Measurements from ENCODE around the gene TMEM154. TPM values are rescaled to one million over a fixed set of nuclear protein-coding genes. Genes with fewer than 3 reads are reported as not detected.

The TMEM154 gene
- total and polyA plus RNA-seq, 10 of the 15 experiments (the other 5 are each of a cell fraction or from before 2014, with no cell fraction given) = 5.1 to 41.4 (median 18.2) TPM

DNA sequence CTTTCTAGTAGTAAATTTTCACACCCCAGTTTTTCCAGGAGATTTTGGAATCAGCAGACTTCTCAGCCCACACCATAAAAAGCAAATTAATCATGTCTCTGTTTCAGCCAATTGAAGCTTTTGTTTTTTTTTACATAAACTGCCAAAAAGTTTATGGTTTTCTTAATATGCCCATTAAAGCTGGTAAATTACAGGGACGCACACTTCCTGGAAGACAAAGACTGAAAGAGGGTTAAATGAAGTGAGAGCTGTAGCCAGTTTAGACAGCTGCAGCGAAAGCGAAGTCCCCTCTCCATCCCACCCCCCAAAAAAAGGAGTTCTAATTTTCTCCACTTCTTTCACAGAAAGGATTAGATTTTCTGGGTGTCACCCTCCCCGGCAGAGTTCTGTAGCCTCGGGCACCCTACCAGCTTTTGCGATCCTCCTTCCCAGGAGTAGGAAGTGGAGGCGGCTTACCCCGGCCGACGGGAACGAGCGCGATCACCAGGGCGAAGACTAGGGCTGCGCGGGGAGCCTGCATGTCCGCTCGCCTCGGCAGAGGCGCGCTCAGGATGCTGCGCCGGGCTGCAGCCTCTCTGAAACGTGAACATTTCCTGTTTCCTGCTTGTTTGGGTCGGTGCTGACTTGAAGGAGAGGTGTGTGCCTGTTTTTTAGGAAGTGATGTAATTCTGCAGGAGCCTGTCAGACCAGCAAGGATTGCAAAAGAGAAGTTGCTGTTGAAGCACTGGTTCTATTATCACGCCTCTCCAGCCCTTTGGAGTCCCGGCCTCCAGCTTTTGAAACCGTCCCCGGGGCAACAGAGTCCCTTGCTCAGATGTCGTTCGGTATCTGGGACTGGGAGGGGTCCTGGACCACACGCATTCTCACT lies at the start of gene TMEM154 (continued):
- TF ChIP-seq NFXL1 (IDR thresholded peaks at IDR 0.05; ENCODE audit: borderline replicate concordance) (no peak), SMAD1 (IDR thresholded peaks at IDR 0.05; ENCODE audit: low read depth, partially characterized antibody) (no peak), ZNF622 (IDR thresholded peaks at IDR 0.05) (no peak), NR2C1 (IDR thresholded peaks at IDR 0.05) (no peak), TAF1 (IDR thresholded peaks at IDR 0.05; ENCODE audit: borderline replicate concordance, low read depth, low read length) (peak; percentile 78; the same call in 1 of the 2 replicates), POU2F2 (IDR thresholded peaks at IDR 0.05; ENCODE audit: borderline replicate concordance, low read depth, low read length) (peak; percentile 77; the same call in 2 of the 3 replicates), MXI1 (IDR thresholded peaks at IDR 0.05; ENCODE audit: low read depth, low read length) (peak; percentile 17; the same call in 1 of the 2 replicates), NRF1 (conservative IDR thresholded peaks at IDR 0.05; ENCODE audit: low read depth, low read length) (peak; percentile 36), RUNX3 (IDR thresholded peaks at IDR 0.05; ENCODE audit: low read length) (no peak), NBN (IDR thresholded peaks at IDR 0.05) (peak; percentile 70; the same call in 1 of the 2 replicates), NFIC (IDR thresholded peaks at IDR 0.05; ENCODE audit: low read depth, low read length) (no peak), TCF3 (IDR thresholded peaks at IDR 0.05; ENCODE audit: borderline replicate concordance, insufficient read depth, low read depth, low read length) (no peak), GABPA (IDR thresholded peaks at IDR 0.05; ENCODE audit: low read depth) (peak; percentile 71), SMAD5 (IDR thresholded peaks at IDR 0.05; ENCODE audit: low read depth) (peak; percentile 65; the same call in 1 of the 2 replicates), ZBED1 (IDR thresholded peaks at IDR 0.05; ENCODE audit: borderline replicate concordance) (peak; percentile 54; the same call in 1 of the 2 replicates), FOS (IDR thresholded peaks at IDR 0.05; ENCODE audit: borderline replicate concordance, extremely low read depth, insufficient read length) (no peak)
- TF ChIP-seq, protein P1, sequence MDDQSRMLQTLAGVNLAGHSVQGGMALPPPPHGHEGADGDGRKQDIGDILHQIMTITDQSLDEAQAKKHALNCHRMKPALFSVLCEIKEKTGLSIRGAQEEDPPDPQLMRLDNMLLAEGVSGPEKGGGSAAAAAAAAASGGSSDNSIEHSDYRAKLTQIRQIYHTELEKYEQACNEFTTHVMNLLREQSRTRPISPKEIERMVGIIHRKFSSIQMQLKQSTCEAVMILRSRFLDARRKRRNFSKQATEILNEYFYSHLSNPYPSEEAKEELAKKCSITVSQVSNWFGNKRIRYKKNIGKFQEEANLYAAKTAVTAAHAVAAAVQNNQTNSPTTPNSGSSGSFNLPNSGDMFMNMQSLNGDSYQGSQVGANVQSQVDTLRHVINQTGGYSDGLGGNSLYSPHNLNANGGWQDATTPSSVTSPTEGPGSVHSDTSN (IDR thresholded peaks at IDR 0.05; ENCODE audit: insufficient replicate concordance, low read depth, low read length) = no peak
- TF ChIP-seq, protein P2, sequence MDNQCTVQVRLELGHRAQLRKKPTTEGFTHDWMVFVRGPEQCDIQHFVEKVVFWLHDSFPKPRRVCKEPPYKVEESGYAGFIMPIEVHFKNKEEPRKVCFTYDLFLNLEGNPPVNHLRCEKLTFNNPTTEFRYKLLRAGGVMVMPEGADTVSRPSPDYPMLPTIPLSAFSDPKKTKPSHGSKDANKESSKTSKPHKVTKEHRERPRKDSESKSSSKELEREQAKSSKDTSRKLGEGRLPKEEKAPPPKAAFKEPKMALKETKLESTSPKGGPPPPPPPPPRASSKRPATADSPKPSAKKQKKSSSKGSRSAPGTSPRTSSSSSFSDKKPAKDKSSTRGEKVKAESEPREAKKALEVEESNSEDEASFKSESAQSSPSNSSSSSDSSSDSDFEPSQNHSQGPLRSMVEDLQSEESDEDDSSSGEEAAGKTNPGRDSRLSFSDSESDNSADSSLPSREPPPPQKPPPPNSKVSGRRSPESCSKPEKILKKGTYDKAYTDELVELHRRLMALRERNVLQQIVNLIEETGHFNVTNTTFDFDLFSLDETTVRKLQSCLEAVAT (IDR thresholded peaks at IDR 0.05) = no peak
- TF ChIP-seq, protein P3, sequence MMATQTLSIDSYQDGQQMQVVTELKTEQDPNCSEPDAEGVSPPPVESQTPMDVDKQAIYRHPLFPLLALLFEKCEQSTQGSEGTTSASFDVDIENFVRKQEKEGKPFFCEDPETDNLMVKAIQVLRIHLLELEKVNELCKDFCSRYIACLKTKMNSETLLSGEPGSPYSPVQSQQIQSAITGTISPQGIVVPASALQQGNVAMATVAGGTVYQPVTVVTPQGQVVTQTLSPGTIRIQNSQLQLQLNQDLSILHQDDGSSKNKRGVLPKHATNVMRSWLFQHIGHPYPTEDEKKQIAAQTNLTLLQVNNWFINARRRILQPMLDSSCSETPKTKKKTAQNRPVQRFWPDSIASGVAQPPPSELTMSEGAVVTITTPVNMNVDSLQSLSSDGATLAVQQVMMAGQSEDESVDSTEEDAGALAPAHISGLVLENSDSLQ (IDR thresholded peaks at IDR 0.05) = peak; percentile 22; the same call in 1 of the 2 replicates
- TF ChIP-seq, protein P4, sequence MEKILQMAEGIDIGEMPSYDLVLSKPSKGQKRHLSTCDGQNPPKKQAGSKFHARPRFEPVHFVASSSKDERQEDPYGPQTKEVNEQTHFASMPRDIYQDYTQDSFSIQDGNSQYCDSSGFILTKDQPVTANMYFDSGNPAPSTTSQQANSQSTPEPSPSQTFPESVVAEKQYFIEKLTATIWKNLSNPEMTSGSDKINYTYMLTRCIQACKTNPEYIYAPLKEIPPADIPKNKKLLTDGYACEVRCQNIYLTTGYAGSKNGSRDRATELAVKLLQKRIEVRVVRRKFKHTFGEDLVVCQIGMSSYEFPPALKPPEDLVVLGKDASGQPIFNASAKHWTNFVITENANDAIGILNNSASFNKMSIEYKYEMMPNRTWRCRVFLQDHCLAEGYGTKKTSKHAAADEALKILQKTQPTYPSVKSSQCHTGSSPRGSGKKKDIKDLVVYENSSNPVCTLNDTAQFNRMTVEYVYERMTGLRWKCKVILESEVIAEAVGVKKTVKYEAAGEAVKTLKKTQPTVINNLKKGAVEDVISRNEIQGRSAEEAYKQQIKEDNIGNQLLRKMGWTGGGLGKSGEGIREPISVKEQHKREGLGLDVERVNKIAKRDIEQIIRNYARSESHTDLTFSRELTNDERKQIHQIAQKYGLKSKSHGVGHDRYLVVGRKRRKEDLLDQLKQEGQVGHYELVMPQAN (conservative IDR thresholded peaks at IDR 0.05) = no peak
- TF ChIP-seq, protein P5, sequence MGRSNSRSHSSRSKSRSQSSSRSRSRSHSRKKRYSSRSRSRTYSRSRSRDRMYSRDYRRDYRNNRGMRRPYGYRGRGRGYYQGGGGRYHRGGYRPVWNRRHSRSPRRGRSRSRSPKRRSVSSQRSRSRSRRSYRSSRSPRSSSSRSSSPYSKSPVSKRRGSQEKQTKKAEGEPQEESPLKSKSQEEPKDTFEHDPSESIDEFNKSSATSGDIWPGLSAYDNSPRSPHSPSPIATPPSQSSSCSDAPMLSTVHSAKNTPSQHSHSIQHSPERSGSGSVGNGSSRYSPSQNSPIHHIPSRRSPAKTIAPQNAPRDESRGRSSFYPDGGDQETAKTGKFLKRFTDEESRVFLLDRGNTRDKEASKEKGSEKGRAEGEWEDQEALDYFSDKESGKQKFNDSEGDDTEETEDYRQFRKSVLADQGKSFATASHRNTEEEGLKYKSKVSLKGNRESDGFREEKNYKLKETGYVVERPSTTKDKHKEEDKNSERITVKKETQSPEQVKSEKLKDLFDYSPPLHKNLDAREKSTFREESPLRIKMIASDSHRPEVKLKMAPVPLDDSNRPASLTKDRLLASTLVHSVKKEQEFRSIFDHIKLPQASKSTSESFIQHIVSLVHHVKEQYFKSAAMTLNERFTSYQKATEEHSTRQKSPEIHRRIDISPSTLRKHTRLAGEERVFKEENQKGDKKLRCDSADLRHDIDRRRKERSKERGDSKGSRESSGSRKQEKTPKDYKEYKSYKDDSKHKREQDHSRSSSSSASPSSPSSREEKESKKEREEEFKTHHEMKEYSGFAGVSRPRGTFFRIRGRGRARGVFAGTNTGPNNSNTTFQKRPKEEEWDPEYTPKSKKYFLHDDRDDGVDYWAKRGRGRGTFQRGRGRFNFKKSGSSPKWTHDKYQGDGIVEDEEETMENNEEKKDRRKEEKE (IDR thresholded peaks at IDR 0.05) = no peak
